AG04449 (cell line): ENCODE measurements around the gene ANKRD12.

Source experiments
- CTCF ChIA-PET: fragments of 350-600 bp; formaldehyde crosslinking; extraction: SDS; loops from one replicate; lab custom pipeline; 2021; ENCODE audit warnings: antibody characterized with exemption; lab: Yijun Ruan, JAX
- POLR2A ChIA-PET: fragments of 400-600, 350-600 bp; formaldehyde crosslinking; extraction: SDS; loops from one replicate; lab custom pipeline; 2020; ENCODE audit warnings: antibody characterized with exemption, inconsistent platforms; lab: Yijun Ruan, JAX
- DNase-seq: peaks from one replicate; pipeline ENCODE4 v3.0.0-alpha.2; 2010; ENCODE audit warnings: low read depth, low spot score
- H3K4me3 ChIP-seq: 2 replicates; pipeline ENCODE4 v1.5.1; 2011; ENCODE audit warnings: low read depth, mild to moderate bottlenecking, control low read depth, low read length
- TF ChIP-seq, protein P1 (sequence below): IDR thresholded peaks from one replicate; pipeline ENCODE4 v1.5.1; 2011; ENCODE audit warnings: mild to moderate bottlenecking, moderate library complexity, low read length, control low read depth, inconsistent platforms; ENCODE audit not compliant: insufficient read depth; ENCODE audit errors: missing control alignments

ANKRD12 gene

DNA sequence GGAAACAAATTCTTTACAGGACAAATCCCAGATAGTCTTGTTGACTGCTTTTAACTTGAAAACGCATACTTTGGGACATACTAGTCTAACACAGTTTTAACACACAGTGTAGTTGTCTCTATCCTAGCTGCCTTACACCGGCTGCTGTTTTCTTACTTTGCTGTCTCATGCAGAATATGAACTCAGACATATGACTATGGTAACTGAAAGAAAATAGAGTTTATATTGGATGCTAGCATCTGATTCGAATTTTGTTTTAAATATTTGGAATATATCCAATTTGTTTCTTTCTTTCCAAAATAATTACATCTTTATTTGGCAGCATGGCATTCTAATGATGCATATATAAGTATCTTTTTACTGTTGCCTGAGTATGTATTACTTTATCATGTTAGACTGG lies 69.8 kb downstream of the ANKRD12 start:
- ChIA-PET CTCF (no interaction called here), POLR2A (no interaction called here)
- no peak overlapping the region for H3K4me3 ChIP-seq
- DNase-seq: no peak
- TF ChIP-seq, protein P1, sequence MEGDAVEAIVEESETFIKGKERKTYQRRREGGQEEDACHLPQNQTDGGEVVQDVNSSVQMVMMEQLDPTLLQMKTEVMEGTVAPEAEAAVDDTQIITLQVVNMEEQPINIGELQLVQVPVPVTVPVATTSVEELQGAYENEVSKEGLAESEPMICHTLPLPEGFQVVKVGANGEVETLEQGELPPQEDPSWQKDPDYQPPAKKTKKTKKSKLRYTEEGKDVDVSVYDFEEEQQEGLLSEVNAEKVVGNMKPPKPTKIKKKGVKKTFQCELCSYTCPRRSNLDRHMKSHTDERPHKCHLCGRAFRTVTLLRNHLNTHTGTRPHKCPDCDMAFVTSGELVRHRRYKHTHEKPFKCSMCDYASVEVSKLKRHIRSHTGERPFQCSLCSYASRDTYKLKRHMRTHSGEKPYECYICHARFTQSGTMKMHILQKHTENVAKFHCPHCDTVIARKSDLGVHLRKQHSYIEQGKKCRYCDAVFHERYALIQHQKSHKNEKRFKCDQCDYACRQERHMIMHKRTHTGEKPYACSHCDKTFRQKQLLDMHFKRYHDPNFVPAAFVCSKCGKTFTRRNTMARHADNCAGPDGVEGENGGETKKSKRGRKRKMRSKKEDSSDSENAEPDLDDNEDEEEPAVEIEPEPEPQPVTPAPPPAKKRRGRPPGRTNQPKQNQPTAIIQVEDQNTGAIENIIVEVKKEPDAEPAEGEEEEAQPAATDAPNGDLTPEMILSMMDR: no peak

DNA sequence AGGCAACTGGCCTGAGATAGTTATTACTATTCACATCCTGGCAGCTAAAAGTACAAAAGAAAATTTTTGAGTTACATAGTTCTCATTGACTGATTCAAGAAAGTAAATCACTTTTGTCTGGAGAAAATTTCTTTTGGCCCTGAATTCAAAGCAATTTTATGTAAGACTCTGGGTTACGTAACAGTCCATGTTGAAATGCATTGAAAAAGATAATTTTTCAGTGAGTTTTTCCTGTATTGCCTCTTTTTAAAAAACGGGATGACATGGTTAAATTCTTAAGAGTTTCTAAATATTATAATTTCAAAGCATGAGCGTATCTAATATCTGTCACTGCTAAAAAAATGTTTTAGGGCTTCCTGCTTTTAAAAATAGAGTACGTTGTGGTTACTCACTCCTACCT lies 72.7 kb downstream of the ANKRD12 start:
- POLR2A ChIA-PET: no interaction called here
- TF ChIP-seq, protein P1: no peak

DNA sequence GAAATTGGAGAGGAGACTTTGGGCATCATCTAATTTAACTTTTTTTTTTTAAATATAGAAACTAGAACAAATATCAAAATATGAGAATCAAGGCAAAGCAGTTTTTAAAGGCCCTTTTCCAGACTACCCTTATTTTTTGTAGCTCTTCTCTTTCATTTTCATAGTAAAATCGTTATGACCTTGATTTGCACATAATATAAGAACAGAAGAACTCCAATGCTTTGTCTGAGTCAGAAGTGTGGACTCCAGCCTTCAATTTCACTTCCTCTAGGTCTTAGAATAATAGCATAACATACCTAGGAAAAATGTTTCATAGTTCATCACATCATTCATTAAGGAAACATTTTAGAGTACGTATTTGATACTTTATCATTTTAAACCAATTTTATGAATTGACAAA lies 74.4 kb downstream of the ANKRD12 start:
- TF ChIP-seq, protein P1: no peak
- no peak overlapping the region for H3K4me3 ChIP-seq
- DNase-seq: no peak
- CTCF ChIA-PET: no interaction called here
- POLR2A ChIA-PET: no interaction called here

More for the DNA sequence above, 72.7 kb downstream of the ANKRD12 start:
- H3K4me3 ChIP-seq: no peak overlapping the region
- CTCF ChIA-PET: interaction anchor here (2.1 kb wide), 1 partner anchor 10 kb away, joined by 6 read pairs; no protein-coding TSS in a partner anchor
- DNase-seq: no peak

DNA sequence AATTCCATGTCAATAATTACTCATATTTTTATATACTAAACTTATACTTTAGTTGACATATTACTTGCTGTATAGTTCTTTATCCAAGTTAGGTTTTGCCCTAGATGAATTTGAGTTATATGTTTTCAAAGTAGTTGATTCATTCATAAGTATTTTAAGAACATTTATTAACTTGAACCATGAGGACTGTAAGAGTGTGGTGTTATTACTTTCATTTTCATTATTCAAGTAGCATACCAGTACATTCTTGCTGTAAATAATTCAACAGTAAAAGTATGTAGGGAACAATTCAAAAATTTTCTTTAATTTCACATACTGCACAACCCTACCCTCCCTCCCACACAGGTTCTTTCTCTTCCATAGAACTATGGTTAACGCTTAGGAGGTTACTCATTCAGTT lies 75.4 kb downstream of the ANKRD12 start:
- CTCF ChIA-PET: no interaction called here
- POLR2A ChIA-PET: no interaction called here

DNA sequence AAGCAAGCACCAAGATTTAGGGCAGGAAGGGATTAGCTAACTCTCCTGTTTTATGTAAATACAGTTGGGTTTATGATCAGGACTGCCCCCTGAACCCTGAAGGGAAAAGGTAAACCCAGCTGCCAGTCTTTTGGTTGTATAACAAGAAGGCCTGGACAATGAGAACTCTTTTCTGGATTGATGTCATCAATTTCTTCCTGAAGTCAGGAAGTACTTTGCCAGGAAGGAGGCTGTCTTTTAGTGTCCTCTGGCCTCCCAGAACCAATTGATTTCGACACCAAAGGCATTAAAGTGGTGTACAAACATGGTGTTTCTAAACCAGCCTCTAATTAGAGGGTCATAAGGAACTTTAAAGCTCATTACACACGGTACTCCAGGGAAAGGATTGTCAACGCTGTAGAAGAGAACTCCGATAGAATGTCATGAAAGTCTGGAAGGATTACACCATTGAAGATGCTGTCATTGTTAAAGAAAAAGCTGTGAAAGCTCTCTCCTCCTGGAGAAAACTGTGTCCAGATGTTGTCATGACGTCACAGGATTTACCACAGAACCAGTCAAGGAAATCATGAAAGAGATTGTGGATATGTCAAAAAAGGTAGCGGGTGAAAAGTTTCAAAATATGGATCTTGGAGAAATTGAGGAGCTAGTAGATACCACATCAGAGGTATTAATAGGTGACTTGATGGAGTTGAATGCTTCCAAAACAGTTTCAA lies 78.8 kb downstream of the ANKRD12 start:
- H3K4me3 ChIP-seq: no peak overlapping the region
- DNase-seq: no peak
- POLR2A ChIA-PET: no interaction called here
- TF ChIP-seq, protein P1: no peak
- CTCF ChIA-PET: interaction anchor here (0.7 to 1.3 kb wide), 3 partner anchors 17 to 301 kb away, joined by 3 read pairs; no protein-coding TSS in a partner anchor

More for the DNA sequence above, 75.4 kb downstream of the ANKRD12 start:
- no peak overlapping the region for H3K4me3 ChIP-seq
- no peak for DNase-seq
- TF ChIP-seq, protein P1: no peak

DNA sequence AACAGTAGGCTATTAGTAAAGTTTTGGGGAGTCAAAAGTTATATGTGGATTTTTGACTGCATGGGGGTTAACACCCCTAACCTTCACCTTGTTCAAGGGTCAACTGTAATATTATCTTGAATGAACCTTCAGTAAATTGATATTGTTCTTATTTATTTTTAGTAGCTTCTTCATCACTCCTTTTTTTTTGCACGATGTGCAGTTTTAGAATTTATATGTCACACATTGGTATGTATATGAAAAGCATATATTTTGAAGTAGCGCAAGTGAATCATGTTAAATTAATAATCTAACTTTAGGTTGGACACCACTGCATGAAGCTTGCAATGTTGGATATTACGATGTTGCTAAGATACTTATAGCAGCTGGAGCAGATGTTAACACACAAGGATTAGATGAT lies 79.9 kb downstream of the ANKRD12 start:
- POLR2A ChIA-PET: no interaction called here
- no peak for DNase-seq
- TF ChIP-seq, protein P1: no peak
- H3K4me3 ChIP-seq: no peak overlapping the region
- CTCF ChIA-PET: interaction anchor here (1.3 to 1.4 kb wide), 2 partner anchors 12 to 18 kb away, joined by 3 read pairs; no protein-coding TSS in a partner anchor
